HepG2 (cell line): ENCODE data around the gene GPBAR1. TPM values are rescaled to one million over a fixed set of nuclear protein-coding genes. Genes with fewer than 3 reads are reported as not detected.
A peak's percentile ranks its signal among the peaks of the same experiment; 100 is the strongest.

Experiments used
- ARHGAP35 ChIP-seq: sonication (generic); formaldehyde crosslinking; IDR thresholded peaks from 2 replicates; pipeline ENCODE4 v1.9.0; 2022; ENCODE audit warnings: mild to moderate bottlenecking, inconsistent platforms, moderate library complexity, missing genetic modification reagents, borderline replicate concordance
- CTCF ChIP-seq: sonication (generic); formaldehyde crosslinking; IDR thresholded peaks from 2 replicates; pipeline ENCODE4 v1.5.0; 2020; ENCODE audit warnings: mild to moderate bottlenecking, missing genetic modification reagents, moderate library complexity
- EP300 ChIP-seq, 3 experiments: sonication (generic) in 1 of 3; formaldehyde crosslinking in 1 of 3; IDR thresholded peaks; 2 replicates each; pipeline versions ENCODE4 v1.5.1 to v1.6.1; 2011 to 2020; ENCODE audit warnings: low read depth in 2 of 3, low read length in 2 of 3, borderline replicate concordance in 1 of 3, improper control_type of control experiment in 1 of 3, mild to moderate bottlenecking in 1 of 3, missing genetic modification reagents in 1 of 3, moderate library complexity in 1 of 3
- FOXK1 ChIP-seq: sonication (generic); formaldehyde crosslinking; IDR thresholded peaks from 2 replicates; pipeline ENCODE4 v1.4.0; 2020; ENCODE audit warnings: low read depth, missing genetic modification reagents, borderline replicate concordance
- FUBP1 ChIP-seq: sonication (generic); formaldehyde crosslinking; IDR thresholded peaks from 2 replicates; pipeline ENCODE4 v1.5.1; 2020; ENCODE audit warnings: missing genetic modification reagents, mild to moderate bottlenecking, borderline replicate concordance
- GATA4 ChIP-seq: sonication (generic); IDR thresholded peaks from 2 replicates; pipeline ENCODE4 v1.6.1; 2016; ENCODE audit warnings: antibody characterized with exemption, low read depth, borderline replicate concordance
- GLMP ChIP-seq: sonication (generic); formaldehyde crosslinking; IDR thresholded peaks from 2 replicates; pipeline ENCODE4 v1.9.0; 2021; ENCODE audit warnings: missing genetic modification reagents, mild to moderate bottlenecking, borderline replicate concordance
- IRF2 ChIP-seq: IDR thresholded peaks from 2 replicates; pipeline ENCODE4 v1.6.1; 2018; ENCODE audit warnings: missing genetic modification reagents, missing compliant biosample characterization
- PRDM10 ChIP-seq: sonication (generic); formaldehyde crosslinking; IDR thresholded peaks from 2 replicates; pipeline ENCODE4 v1.4.0; 2020; ENCODE audit warnings: low read depth, missing genetic modification reagents
- RFXANK ChIP-seq: IDR thresholded peaks from 2 replicates; pipeline ENCODE4 v1.6.1; 2016
- SRSF4 ChIP-seq: fragments of 200-400 bp; formaldehyde crosslinking; IDR thresholded peaks from one replicate; pipeline ENCODE4 v1.6.1; 2018; ENCODE audit warnings: mild to moderate bottlenecking, low read depth, low read length, moderate library complexity; ENCODE audit not compliant: poor library complexity, severe bottlenecking
- STAG1 ChIP-seq: sonication (generic); formaldehyde crosslinking; IDR thresholded peaks from 2 replicates; pipeline ENCODE4 v1.4.0; 2020; ENCODE audit warnings: missing genetic modification reagents
- ZBTB14 ChIP-seq: sonication (generic); formaldehyde crosslinking; IDR thresholded peaks from 2 replicates; pipeline ENCODE4 v1.4.0; 2020; ENCODE audit warnings: missing genetic modification reagents
- ZBTB21 ChIP-seq: sonication (generic); formaldehyde crosslinking; IDR thresholded peaks from 2 replicates; pipeline ENCODE4 v1.4.0; 2020; ENCODE audit warnings: missing genetic modification reagents
- ZBTB8A ChIP-seq: sonication (generic); formaldehyde crosslinking; IDR thresholded peaks from 2 replicates; pipeline ENCODE4 v1.4.0; 2020; ENCODE audit warnings: mild to moderate bottlenecking, low read depth, missing genetic modification reagents, borderline replicate concordance
- ZMYM2 ChIP-seq: sonication (generic); formaldehyde crosslinking; IDR thresholded peaks from 2 replicates; pipeline ENCODE4 v1.8.0; 2022; ENCODE audit warnings: mild to moderate bottlenecking, missing genetic modification reagents
- ZNF580 ChIP-seq: IDR thresholded peaks from 2 replicates; pipeline ENCODE4 v1.6.1; 2016; ENCODE audit warnings: low read depth, borderline replicate concordance
- polyA plus RNA-seq, 8 experiments: library from polyadenylated mRNA; depleted of rRNA in 3 of 8; stranded (reverse) in 7 of 8; unstranded in 1 of 8; fragments of >200 nt; fragmentation: Illumina TruSeq in 4 of 8; extraction: Trizol in 4 of 8; gene quantifications; 2 replicates each; pipeline versions ENCODE4 v1.2.1 to v1.2.3, GENCODE V29; 2011 to 2016; ENCODE audit warnings: low read depth in 4 of 8, missing spikeins in 1 of 8, mixed read lengths in 1 of 8; ENCODE audit not compliant: insufficient read depth in 1 of 8
- total RNA-seq, 5 experiments: library from RNA; depleted of rRNA; stranded (reverse); fragments of >200 nt; fragmentation: Illumina TruSeq; extraction: Trizol; gene quantifications; 2 replicates each; pipeline ENCODE4 v1.2.3, GENCODE V29; 2016; ENCODE audit warnings: low read depth in 1 of 5

GPBAR1 gene
- total and polyA plus RNA-seq, 2 of the 13 experiments (the other 11 are each of a cell fraction or from before 2014, with no cell fraction given), result 0.05 to 0.09 TPM

- peak; percentile 99 for TF ChIP-seq ZBTB14 (CRISPR knock-in tag)
- no peak for TF ChIP-seq FUBP1
- TF ChIP-seq EP300 (IDR thresholded peaks at IDR 0.05; ENCODE audit: low read depth in 2 of 2, low read length in 2 of 2), result peak in 1 of 2 experiments; percentile 40; a peak in 2 of 4 replicates
- TF ChIP-seq EP300 (CRISPR knock-in tag; IDR thresholded peaks at IDR 0.05; ENCODE audit: borderline replicate concordance), result peak; percentile 40; the same call in 1 of the 2 replicates
- TF ChIP-seq GATA4, result peak; percentile 31; the same call in 1 of the 2 replicates
- TF ChIP-seq ARHGAP35, result 0 out of 2 replicates have a peak, but pooled peaks have one; percentile 75
- TF ChIP-seq GLMP (CRISPR knock-in tag), result no peak
- TF ChIP-seq FOXK1 (CRISPR knock-in tag), result peak; percentile 48
- TF ChIP-seq RFXANK, result no peak
- peak; percentile 48; the same call in 1 of the 2 replicates for TF ChIP-seq ZBTB21
- TF ChIP-seq STAG1, result no peak
- no peak for TF ChIP-seq ZBTB8A
- no peak; the same call in 1 of the 2 replicates for TF ChIP-seq ZNF580
- no peak for TF ChIP-seq PRDM10
- peak; percentile 23; the same call in 1 of the 2 replicates for TF ChIP-seq ZMYM2 (CRISPR knock-in tag)
- TF ChIP-seq CTCF (CRISPR knock-in tag), result peak; percentile 34
- TF ChIP-seq IRF2, result peak; percentile 63; the same call in 1 of the 2 replicates
- no peak for TF ChIP-seq SRSF4
Observed at GRCh38 chr2:218216674-218217359, 44.0 kb upstream of the GPBAR1 start, which contains the start of gene ARPC2 (continued).
